ENCODE measurements around the gene TMEM182.
A peak's percentile ranks its signal among the peaks of the same experiment; 100 is the strongest.

The TMEM182 gene

GRCh38 chr2:102801858-102802699 lies 40.2 kb downstream of the TMEM182 start:
- no peak for DNase-seq (ENCODE audit: low spot score)

DNA sequence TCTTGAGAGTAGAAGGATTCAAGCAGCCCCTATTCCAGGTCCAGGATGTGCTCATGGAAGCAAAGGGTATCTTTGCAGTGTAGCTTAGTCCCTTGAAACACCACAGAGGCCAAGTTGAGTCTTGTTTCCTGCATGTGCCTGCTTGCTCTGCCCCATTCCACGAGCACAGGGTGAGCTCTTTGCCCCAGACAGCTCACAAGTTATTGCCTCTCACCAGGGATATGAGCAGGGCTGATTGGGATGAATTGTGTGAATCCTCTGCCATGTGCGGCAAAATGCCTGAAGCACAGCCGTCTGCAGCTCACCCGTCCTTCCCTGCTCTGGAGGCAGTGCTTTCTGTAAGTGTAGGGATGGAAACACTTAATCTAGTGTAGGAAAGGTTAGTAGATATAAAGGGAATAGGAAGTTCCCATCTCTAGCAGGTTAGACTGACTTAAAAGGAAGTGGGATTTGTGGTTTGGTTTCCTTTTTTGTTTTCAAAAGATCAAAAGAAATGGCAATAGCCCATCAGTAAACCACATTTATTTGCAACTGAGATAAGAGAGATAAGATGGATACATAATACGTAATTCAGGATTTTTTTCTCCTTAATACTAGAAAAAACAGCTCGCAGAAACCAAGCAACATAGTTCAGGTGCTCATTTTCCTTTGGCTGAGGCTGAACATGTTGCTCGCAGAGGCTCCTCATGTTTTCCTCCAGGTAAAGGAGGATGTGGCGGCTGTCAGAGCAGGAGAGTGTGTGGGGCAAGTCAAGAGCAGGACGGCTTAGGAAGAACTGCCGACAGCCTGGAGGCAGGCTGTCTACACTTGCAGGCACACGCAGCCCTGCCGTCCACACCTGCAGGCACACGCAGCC lies 41.4 kb downstream of the TMEM182 start:
- no peak for DNase-seq (ENCODE audit: low spot score)

GRCh38 chr2:102803897-102804217 lies 42.0 kb downstream of the TMEM182 start:
- DNase-seq (ENCODE audit: low spot score), result no peak

DNA sequence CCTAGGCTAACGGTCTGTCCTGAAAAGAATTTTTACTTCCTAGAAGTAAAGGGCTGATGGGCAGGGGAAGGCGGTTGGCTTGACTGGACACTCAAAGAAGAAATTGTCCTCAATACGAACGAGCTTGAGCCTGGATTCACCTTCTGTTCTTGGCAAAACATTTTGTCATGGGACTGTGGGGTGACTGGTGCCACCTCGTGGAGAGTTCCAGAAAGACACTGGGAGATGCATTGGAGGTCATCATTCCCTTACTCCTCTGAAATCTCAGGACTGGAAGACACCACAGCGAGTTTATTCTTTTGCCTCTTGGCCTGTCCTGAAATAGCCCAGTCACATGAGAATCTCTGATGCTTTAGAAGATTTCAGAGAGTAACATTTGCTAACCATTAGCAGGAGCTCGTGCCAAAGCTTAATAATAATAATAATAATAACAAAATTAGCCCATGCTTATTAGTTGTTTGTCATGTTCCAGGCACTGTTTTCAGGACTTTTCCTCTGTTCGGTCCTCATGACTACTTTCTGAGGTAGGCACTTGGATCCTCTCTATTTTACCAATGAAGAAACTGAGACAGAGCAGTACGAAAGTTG lies 44.5 kb downstream of the TMEM182 start:
- peak; percentile 77 for DNase-seq (ENCODE audit: low spot score)

DNA sequence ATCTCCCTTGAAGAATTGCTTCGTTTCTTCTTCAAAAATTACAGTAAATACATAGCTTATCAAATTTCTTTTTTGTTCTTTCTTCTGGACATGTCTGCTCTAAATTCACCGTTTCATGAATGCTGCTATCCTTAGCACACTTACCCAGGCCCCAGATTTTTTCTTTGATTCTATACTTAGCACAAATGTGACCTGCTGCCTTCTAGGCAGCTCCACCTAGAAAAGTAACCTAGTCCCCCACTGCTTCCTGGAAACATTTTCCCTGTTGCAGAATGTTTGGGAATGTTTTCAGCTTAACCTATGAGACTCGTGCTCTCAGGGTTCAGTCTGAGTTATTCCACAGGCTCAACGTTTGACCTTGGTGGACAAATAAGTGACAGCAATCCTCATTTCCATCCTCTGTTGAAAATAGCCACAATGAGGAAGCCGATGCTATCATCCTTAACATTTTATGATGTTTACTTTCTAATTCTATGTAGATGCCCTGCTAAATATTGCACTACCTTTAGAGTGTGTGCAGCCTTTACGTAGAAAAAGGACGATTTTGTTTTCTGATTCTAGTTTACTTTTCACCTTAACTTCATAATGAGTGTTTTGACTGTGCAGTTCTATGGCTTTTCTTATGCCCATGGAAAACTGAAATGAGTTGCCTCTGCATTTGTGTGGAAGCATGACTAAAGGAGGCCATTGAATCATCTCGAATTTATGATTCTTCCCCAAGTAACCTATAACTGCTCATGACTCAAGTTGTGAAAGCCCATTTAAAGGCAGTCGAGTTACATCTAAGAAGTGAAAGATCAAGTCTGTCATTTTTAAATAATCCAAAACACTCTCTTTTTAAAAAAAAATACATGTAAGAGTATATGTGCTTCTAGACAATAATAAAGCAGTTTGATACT lies 47.7 kb downstream of the TMEM182 start:
- no peak for DNase-seq (ENCODE audit: low spot score)

- DNase-seq (ENCODE audit: low spot score), result no peak
Measured at GRCh38 chr2:102815285-102815684, 53.5 kb downstream of the TMEM182 start.

DNA sequence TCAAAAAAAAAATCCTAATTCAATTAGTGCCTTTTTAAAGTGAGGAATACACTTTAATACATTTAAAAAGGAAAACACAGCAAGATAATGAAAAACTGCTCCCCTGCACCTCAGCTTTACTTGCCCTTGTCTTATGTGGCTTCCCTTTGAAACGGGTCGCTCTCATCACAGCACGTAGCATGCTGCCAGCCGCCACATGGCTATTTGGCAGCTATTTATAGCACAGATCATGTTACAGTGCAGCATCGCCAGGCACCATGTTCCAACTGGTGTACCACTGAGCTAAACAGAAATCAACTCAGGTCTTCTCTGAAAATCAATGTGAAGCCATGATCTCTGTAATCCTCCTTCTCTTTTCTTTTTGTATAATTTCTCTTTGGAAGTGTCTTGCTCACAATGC lies 65.1 kb downstream of the TMEM182 start:
- DNase-seq (ENCODE audit: low spot score), result peak; percentile 60

DNA sequence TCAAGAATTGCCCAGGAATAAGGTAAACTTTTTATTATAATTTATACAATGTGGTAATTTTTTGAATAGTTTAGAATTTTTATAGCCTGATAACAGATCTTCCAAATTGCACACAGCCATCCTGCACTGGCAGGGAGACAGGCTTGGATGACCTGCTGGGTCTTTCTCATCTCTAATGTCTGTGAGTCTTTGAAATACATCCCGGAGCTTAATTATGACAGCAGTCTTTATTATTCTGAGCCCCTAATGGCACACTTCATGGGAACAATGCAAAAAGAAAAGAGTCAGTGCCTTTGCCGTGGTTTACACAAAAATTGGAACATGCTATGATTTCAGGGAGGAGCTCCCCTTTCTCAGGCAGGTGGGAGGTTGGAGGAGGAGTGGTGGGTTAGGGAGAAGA lies 71.0 kb downstream of the TMEM182 start:
- no peak for DNase-seq (ENCODE audit: low spot score)

DNA sequence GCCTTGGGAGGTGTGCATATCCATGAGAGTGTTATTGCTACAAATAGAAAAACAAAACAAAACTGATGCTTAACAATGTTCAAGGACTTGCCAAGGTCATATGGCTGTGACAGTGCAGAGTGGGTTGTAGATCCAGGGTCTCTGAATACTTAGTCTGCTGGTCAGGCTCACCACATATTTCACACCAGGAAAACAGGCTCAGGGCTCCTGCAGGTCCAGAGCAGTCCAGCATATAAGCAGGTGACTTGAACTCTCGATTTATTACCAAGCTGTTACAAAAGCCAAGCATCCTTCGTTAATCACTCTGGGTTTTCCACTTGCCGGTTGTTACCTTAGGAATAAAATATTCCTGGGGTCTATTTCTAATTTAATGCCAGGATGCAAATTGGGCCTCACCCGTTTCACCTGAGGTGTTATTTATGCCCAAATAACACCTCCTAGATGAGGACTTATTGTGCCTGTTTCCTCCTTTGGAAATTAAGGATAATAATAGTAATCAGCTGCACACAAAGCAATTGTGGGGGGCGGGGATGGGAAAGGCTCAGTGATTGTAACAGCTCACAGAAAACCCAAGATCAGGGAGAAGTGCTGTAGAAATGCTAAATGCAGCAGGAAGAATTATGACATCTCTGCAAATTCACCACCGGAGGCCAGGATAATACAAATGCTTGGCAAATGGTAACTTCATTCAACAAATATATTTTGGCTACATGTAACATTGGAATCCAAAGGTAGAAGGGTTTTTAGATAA lies 72.9 kb downstream of the TMEM182 start:
- no peak for DNase-seq (ENCODE audit: low spot score)

DNA sequence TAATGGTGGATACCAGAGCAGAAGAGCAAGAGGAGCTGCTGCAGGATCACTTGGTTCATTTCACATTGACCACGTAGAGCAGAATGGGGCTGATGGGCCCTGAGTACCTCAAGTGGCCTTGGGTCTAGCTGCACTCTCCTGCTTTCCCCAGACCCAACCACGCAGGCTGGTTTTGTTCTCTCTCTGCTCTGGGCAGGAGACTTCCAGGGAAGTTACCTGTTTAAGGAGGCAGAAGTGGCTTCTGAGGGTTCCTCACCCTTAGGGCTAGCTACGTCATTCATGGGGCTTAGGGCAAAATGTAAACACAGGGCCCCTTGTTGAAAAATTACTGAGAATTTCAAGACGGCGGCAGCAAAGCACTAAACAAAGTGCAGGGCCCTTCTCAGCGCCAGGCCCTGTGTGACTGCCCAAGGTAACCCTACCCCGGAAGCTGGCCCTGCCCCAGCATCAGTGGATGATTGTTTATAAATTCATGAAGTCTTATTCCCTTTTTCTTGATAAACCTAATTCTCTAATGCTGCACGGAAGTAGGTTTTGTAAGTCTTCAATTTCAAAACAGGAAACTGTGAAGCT lies 75.9 kb downstream of the TMEM182 start:
- no peak for DNase-seq (ENCODE audit: low spot score)

GRCh38 chr2:102839668-102840388 lies 78.0 kb downstream of the TMEM182 start:
- peak; percentile 48 for DNase-seq (ENCODE audit: low spot score)

- peak; percentile 77 for DNase-seq (ENCODE audit: low spot score)
Measured at GRCh38 chr2:102841107-102841840, 79.4 kb downstream of the TMEM182 start.

DNA sequence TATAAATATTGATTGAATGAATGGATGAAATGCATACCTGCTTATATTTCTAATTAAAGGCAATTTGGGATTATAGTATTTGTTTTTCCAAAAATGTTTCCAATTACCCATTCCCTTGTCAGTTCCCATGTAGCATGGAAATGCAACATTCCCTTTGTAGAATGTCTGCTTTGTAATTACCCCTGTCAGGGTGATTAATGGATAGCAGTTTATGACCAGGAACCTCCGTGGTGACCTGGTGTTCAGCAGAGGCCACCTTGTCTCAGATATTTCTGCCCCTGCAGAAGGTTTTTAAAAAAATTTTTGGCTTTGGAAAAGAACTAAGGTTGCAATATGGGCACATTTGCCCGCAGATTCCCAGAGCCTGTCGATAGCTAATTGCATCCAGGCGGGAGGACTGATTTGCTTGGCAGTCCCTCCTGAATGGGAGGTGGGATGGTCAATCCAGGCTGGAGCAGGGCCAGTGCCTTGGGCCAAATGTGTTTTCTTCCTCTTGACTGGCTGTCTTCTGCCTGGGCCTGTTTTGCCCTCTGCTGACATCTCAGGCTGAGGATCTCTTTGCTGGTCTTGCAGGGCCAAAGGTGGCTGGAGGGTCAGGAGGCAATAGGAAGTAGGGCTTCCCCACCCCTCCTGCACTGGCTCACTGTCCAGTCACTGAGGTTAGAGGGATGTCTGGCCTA lies 82.1 kb downstream of the TMEM182 start:
- no peak for DNase-seq (ENCODE audit: low spot score)

DNA sequence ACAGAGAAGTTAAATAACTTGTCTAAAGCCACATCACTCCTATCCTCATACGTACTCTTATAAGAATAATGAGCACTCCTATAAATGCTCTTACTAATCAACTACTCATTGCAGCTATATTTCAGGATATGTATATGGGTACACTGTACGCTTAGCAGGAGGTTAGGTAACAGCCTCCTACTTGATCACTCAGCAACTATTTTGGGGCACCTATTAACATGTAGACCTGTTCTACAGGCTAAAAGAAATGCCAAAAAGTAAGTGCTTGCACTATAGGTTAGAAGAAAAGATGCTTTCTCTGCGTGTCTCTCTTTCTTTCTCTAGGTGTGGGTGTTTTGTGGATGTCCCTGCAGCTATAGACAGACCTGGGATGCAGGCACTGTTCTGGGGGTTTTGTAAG lies 83.1 kb downstream of the TMEM182 start:
- DNase-seq (ENCODE audit: low spot score), result no peak

DNA sequence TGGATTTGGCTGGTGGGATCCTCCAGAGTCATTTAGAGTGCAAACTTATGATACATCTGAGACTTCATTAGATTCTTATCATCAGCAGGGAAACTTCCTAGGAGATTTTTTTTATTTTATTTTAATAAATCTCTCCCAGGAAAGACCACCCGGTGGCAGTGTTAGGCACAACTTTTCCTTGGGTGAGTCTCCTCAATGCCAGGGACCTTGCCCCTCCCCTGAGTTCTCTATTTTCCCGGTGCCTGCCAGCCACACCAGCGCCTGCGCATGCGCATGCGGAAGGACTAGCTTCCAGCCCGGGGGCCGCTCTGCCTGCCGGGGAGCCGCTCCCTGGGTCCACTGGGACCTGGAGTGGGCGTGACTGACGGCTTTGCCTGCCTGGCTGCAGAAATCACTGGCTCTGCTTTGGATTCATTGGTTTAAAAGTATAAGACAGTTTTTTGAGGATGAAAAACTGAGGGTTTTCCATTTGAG lies 86.6 kb downstream of the TMEM182 start:
- peak; percentile 82 for DNase-seq (ENCODE audit: low spot score)

DNA sequence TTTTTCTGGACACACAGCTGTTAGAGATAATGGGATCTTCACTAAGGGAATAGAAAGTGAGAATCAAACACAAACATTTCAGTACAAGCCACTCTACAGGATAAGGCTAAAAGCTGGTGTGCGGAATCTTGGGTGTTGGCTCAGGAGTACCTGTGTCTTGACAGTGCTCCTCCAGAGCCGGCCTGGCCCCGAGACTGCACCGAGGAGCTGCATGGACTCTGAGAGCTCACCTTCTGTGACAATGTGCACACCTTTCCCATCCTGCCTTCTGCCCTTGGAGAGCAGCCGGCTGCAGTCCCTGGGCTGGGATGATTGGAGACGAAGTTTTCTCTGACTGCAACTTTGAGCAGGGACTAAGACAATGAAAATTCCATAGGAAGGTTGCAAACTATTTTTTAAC lies 89.1 kb downstream of the TMEM182 start:
- DNase-seq (ENCODE audit: low spot score), result no peak

DNA sequence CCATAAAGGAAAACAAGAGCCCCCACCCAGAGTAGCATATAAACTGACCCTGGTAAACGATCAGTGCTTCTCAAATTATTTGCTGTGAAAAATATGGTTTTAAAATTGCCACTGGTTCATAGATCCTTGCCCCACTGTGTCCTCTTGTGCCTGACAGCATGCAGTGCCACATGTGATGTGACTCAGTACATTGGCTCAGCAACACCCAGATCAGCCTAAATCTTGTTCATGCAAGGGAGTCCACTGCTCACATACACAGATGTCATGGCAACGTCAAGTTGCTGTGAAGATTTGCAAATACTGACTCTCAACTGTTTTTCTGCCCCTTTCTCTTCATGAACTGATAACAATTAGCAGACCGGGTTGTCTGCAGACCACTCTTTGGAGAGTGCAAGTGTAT lies 91.0 kb downstream of the TMEM182 start:
- no peak for DNase-seq (ENCODE audit: low spot score)
